Measurements from ENCODE around the gene DAPK3.

DAPK3 gene

GRCh38 chr19:3966051-3967017 lies 4.6 kb downstream of the DAPK3 start:
- ATAC-seq (ENCODE audit: low read depth) = no peak
- H3K36me3 ChIP-seq (ENCODE audit: low read depth) = peaks cover 72% of the 10 kb centered on the region

GRCh38 chr19:3964256-3965194 lies 6.4 kb downstream of the DAPK3 start:
- H3K27ac ChIP-seq (ENCODE audit: poor library complexity, severe bottlenecking) = no peak overlapping the region
- H3K36me3 ChIP-seq (ENCODE audit: low read depth) = peaks cover 85% of the 10 kb centered on the region
- ATAC-seq (ENCODE audit: low read depth) = no peak
- no peak for TF ChIP-seq CTCF (IDR thresholded peaks at IDR 0.05; ENCODE audit: poor library complexity, severe bottlenecking)
- H3K4me3 ChIP-seq (ENCODE audit: severe bottlenecking) = no peak overlapping the region
- peaks cover 12% of the 10 kb centered on the region for H3K4me1 ChIP-seq (ENCODE audit: insufficient read depth, poor library complexity, severe bottlenecking)
- no peak for DNase-seq (ENCODE audit: low spot score)
- H3K9me3 ChIP-seq (ENCODE audit: severe bottlenecking) = no peaks in the 10 kb centered on the region
- H3K27me3 ChIP-seq (ENCODE audit: insufficient read depth, poor library complexity, severe bottlenecking) = no peaks in the 10 kb centered on the region

More at GRCh38 chr19:3966051-3967017, 4.6 kb downstream of the DAPK3 start:
- H3K4me3 ChIP-seq (ENCODE audit: severe bottlenecking) = no peak overlapping the region
- no peaks in the 10 kb centered on the region for H3K9me3 ChIP-seq (ENCODE audit: severe bottlenecking)
- peaks cover 12% of the 10 kb centered on the region for H3K4me1 ChIP-seq (ENCODE audit: insufficient read depth, poor library complexity, severe bottlenecking)
- H3K27me3 ChIP-seq (ENCODE audit: insufficient read depth, poor library complexity, severe bottlenecking) = no peaks in the 10 kb centered on the region
- no peak for TF ChIP-seq CTCF (IDR thresholded peaks at IDR 0.05; ENCODE audit: poor library complexity, severe bottlenecking)
- no peak for DNase-seq (ENCODE audit: low spot score)
- H3K27ac ChIP-seq (ENCODE audit: poor library complexity, severe bottlenecking) = no peak overlapping the region

- TF ChIP-seq CTCF (IDR thresholded peaks at IDR 0.05; ENCODE audit: poor library complexity, severe bottlenecking) = no peak
- H3K4me3 ChIP-seq (ENCODE audit: severe bottlenecking) = no peak overlapping the region
- H3K36me3 ChIP-seq (ENCODE audit: low read depth) = peaks cover 82% of the 10 kb centered on the region
- H3K4me1 ChIP-seq (ENCODE audit: insufficient read depth, poor library complexity, severe bottlenecking) = peaks cover 4% of the 10 kb centered on the region
- ATAC-seq (ENCODE audit: low read depth) (no peak), DNase-seq (ENCODE audit: low spot score) (no peak)
- no peaks in the 10 kb centered on the region for H3K9me3 ChIP-seq (ENCODE audit: severe bottlenecking)
- no peak overlapping the region for H3K27ac ChIP-seq (ENCODE audit: poor library complexity, severe bottlenecking)
- H3K27me3 ChIP-seq (ENCODE audit: insufficient read depth, poor library complexity, severe bottlenecking) = no peaks in the 10 kb centered on the region
Observed at GRCh38 chr19:3963458-3964255, 7.2 kb downstream of the DAPK3 start.

- Histone ChIP-seq H3K4me3 (ENCODE audit: severe bottlenecking) (no peak overlapping the region), H3K4me1 (ENCODE audit: insufficient read depth, poor library complexity, severe bottlenecking) (no peaks in the 10 kb centered on the region), H3K27me3 (ENCODE audit: insufficient read depth, poor library complexity, severe bottlenecking) (no peaks in the 10 kb centered on the region), H3K9me3 (ENCODE audit: severe bottlenecking) (no peaks in the 10 kb centered on the region), H3K36me3 (ENCODE audit: low read depth) (peaks cover 68% of the 10 kb centered on the region), H3K27ac (ENCODE audit: poor library complexity, severe bottlenecking) (no peak overlapping the region)
- no peak for TF ChIP-seq CTCF (IDR thresholded peaks at IDR 0.05; ENCODE audit: poor library complexity, severe bottlenecking)
- ATAC-seq (ENCODE audit: low read depth) = no peak
- no peak for DNase-seq (ENCODE audit: low spot score)
Observed at GRCh38 chr19:3961007-3961406, 9.9 kb downstream of the DAPK3 start.
